IPS-NIHi7 (cell line): ENCODE data around the gene CACNA1E.

Source experiments
- DNase-seq: peaks from one replicate; pipeline ENCODE4 v3.0.0; 2012; ENCODE audit warnings: mixed read lengths; ENCODE audit errors: extremely low spot score

Gene CACNA1E

DNA sequence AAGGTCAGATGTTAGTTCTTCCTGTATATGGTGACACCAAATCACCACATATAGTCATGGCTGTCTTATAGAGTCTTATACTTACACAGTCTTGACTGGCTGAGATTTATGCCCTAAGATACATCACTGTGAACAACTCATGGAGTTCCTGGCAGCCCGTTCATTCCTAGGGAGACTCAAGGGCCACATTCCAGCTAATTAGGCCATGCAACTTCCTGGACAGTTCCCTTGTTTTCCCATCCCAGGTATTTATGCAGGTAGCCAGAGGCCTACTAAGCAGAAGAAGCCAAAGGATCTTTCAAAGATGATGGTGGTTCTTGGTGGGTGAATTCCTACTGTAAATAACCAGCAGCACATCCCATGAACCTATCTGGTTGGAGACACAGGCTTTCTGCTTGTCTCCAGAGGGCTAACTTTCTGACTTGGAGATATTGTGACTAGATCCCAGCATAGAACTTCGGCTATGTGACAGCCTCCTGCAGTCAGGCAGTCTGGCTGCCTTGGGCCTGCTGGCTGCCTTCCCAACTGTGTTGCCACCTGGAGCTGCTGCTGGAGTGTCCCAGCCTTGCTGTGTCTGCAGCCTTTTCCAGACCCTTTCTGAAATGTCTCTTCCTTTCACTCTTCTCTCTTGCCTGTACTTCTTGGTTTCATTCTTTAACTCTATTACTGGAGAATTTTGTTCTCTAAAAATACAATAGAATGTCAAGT lies 283.8 kb downstream of the CACNA1E start:
- no peak for DNase-seq

DNA sequence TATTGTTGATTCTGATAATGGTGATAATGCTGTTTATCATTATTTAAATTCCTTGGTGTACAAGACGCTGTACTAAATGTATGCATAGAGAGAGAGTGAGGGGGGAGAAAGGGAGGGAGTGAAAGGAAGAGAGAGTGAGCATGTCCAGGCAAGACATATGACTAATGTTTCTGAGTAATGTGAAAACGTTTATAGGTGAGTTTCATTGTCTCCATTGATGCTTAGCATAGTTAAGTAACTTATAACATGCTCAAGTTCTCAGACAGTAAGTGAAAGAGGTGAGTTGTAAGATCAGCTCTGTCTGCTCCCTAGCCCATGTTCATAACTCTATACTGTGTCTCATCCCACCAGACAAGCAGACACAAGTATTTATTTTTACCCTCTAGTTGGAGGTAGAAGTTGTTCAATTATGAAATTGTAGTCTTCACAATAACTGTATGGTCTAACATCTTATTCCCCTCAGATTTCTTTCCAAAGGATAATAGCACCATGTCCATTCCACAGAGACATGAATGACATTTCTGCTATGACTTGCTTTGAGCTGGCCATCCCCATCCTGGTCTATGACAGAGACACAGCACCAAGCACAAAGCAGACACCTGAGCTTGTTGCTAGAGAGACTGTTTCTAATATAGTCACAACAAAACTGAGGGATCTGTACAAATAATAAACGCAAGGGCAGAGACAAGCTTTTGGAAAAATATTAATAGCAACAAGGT lies 285.1 kb downstream of the CACNA1E start:
- no peak for DNase-seq

DNA sequence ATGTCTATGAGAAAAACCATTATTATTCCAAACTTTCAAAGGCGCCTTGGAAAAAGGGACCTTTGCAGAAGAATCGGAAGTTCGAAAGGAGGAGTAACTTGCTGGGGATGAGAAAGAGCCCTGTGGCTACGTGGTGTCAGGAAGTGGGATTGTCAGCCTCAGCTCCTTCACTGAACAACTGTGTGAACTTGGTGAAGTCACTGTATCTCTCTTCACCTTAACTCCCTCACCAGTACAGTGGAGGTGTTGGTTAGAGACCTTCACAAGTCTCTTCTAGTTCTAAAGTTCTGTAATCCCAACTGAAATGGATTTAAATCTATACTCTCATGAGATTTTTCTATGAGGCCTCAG lies 285.6 kb downstream of the CACNA1E start:
- no peak for DNase-seq

DNA sequence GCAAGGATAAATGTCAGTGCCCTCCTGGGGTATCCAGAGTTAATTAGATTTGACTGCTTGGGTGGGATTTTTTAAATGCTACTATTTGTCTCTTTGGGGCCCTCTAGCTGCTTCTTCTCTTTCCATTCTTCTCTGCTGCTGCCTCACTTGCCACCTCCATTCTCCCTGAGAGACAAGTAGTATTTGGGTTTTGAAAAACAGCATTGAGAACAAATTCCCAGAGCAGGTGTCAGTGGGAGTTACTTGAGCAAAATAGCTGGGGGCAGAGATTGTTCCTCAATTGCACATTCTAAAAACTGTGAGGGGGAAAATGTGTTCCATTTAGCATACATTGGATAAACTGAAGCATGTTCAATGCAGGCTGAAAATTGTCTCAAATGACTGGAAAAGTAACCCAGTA lies 286.5 kb downstream of the CACNA1E start:
- no peak for DNase-seq

DNA sequence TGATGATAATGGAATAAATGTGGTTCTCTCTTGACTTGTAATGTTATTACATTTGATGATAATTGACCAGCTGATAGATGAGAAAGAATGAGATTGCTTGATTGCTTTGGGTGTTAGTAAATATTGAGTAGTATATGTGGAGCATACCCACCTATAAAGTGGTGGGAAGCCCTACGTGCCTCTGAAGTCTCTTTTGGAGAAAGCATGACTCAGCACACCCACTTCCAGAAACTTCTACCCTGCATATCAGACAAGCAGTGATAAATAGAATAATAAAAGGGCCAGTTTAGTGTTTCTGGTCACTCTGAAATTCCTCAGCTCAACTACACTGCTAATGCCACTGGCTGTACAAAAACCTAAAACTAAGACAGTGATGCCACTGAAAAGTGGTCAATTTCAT lies 289.4 kb downstream of the CACNA1E start:
- DNase-seq = no peak

DNA sequence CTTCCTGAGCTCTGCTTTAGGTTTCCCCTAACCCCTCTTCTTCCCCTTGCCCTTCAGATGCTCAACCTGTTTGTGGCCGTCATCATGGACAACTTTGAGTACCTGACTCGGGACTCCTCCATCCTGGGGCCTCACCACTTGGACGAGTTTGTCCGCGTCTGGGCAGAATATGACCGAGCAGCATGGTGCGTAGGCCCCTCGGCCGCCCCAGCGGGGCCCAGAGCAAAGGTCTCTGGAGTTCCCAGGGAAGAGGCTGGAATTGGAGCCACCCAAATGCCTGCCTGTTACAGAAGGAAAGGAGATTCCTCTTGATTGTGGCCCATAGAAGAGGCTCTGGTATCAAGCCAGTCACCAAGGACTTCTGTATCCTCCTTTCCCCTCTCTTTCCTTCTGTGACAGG lies 292.7 kb downstream of the CACNA1E start:
- DNase-seq = no peak

DNA sequence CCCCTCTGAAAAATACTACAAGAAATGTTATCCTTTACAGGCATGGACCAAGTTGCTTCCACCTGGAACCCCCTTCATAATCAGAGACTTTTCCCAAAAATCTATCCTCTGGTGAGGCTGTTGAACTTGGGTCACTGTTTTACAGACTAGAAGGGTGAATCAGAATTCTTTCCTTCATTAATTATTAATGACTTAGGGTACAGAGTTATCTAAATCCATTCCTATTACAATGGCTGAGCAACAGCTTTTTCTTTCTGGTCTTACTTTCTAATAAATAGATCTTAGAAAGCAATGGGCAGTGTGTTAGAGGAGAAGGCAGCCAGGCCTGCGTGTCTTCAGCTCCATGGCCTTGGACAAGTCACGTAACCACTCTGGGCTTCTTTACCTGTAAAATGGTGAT lies 294.0 kb downstream of the CACNA1E start:
- DNase-seq = no peak

DNA sequence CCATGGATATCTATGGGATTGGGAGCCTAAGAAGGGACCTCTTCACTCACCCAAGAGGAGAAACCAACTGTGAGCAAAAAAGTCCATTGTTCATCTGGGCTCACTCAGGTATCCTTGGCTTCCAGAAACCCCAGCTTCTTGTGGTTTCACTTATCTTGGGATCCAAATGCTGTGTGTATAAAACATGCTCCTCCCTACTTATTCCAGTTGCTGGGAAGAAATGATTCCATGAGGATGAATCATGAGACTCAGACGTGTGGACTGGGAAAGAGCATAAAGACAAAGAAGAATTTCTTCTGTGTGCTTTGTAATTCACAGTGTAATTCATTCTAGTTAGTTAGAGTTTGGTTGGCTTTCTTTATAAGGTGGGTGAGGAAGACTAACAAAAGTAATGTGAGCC lies 294.5 kb downstream of the CACNA1E start:
- DNase-seq = no peak

DNA sequence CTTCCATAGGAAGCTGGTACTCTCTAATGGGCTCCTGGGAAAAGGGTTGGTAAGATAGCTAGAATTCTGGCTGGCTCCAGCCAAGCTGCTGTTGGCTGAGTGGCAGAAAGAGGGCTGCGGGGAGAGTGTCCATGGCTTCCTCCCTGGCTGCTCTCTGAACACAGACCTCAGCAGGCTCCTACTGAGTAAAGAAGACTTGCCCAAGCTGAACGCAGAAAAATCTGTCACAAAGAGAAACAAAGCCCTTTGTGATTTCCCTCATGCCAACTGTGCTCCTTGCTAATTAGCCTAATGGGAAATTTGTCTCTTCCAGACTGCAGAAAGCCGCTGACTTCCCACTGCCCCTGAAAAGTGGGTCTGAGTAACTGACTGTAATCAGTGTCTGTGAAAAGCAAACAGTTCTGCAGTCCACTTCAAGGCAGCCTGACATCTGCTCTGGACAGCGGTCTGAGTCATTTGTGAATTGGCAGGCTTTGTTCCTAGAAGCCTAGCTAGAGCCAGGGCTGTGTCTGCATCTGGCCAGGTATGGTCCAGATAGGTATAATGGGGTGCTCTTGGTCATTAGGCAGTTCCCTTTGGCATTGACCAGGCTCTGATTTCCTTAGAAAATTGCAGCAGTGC lies 295.4 kb downstream of the CACNA1E start:
- peak; percentile 23 for DNase-seq

DNA sequence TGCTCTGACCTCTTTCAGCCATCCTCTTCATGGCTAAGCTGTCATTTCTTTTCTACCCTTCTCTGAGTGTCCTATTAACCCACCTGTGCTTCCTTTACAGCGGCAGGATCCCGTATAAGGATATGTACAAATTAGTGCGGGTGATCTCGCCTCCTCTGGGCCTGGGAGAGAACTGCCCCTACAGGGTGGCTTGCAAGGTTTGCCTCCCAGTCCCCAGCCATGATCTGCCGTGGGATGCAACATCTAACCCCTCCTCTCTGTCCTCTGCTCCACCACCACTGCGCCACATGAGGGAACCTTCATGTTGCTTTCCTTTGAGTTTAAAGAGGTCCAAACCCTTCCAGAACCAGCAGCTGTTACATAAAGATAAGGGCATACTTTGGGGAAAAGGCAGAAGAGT lies 296.0 kb downstream of the CACNA1E start:
- no peak for DNase-seq

DNA sequence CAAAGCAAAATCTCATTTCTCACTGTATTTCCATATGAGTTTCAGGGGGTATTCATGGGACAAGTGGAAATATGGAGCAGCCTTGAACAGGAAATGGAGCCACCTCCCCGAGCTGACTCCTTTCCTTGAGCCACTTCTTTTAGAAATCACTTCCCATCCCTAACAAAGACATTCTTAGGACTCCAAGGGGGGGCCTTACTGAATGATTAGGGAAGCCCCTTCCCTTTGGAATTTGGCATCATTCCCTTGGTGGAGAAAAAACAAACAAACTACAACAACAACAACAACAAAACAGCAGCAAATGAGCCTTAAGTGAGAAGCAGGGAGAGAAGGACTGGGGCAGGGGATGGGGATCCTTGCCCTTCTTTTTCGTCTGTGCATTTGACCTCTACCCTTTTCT lies 299.9 kb downstream of the CACNA1E start:
- peak; percentile 41 for DNase-seq

DNA sequence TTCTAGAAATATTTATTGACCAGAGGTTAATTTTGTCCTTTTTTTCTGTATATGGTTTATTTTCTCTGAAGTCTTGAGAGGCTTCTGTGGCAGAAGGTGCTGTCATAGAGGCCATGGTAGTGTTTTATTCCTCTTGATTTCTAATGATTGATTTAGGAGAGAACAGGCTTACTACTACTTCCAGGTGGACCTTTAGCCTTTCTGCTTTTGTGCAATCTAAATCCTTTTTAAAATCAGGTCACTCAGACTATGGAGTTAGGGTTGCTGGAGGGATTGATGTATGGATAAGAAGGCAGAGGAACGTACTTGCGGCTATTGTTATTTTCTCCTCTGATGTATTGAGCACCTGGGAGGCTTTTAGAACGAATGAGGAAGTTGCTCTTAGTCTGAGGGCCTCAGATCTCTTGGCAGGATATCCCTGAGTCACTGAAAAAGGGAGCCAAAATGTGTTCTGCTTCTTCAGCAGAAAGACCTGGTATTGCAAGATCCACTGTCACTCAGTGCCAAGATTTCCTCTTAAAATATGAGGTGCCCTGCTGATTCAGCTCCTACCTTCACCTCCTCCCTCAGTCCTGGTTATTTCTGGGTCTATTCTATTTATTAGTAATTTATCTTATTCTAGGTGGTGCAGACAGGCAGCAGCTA lies 300.8 kb downstream of the CACNA1E start:
- no peak for DNase-seq

DNA sequence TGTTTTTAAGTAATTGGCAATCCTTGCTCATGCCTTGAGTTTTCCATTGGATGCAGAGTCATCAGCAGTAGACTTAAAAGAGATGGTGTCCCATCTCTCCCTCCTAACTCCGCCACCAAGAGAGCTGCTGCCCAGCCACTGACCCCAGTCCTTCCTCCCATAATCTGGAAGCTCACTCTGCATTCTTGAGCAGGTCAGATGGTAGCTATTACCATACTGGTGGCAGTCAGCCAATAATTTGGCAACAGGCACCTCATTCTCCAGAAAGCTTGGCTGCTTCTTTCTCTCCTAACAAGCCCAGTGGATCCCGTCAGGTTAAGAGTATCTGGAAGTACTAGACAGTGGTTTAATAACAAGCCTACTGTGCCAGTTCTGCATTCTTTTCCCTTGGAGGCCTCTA lies 306.1 kb downstream of the CACNA1E start:
- DNase-seq = no peak

DNA sequence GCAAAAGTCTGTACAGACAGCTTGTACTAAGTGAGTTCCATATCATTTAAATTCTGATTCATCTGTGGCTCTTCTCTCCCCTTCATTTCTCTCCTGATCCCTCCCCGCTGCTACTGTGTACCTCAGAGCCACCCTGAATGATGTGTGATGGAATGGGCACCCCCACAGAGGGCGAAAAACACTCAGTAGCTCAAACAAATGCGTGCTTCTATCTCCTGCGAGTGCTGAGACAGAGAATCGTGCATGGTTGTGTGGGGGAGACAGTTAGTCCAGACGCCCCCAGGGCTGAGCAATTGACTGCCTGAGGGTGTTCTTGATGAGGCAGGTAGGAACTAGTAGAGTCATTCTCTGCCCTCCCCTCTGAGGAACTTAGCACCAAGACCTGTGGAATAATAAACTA lies 308.4 kb downstream of the CACNA1E start:
- no peak for DNase-seq

DNA sequence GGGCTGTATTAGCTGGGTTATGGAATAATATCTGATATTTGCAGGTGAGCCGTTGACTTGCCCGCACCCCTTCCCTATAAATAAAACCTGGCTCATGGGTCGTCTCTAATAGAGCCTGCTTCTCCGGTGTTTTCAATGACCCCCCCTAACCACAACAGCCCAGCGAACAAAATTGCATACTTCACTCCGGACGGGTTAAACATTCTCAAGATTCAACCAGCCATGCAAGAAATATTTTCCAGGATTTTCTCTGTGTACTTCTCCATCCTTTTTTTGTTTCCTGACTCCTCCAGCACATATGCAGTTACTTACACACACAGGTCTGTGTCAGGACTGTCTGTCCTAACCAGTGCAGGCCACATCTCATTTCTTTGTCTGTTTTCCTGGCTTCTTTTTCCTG lies 310.5 kb downstream of the CACNA1E start:
- no peak for DNase-seq

DNA sequence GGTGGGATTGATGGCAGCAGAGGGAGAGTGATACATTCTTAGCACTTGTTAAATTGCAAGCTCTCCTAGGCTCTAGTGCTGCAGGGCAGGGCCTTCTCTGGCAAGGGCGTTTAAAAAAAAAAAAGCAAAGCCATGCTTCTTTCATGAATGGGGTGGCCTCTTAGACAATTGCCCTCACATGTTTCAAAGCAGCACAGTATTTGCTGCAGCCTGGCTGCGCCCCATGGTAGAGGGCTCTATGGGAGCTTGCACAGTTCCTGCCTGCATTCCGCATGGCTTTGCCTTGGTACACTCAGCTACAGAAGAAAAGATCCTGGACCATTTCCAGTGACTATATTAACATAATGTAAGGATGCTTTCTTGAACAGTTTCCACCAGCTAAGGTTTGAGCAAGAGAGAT lies 311.0 kb downstream of the CACNA1E start:
- DNase-seq = no peak

DNA sequence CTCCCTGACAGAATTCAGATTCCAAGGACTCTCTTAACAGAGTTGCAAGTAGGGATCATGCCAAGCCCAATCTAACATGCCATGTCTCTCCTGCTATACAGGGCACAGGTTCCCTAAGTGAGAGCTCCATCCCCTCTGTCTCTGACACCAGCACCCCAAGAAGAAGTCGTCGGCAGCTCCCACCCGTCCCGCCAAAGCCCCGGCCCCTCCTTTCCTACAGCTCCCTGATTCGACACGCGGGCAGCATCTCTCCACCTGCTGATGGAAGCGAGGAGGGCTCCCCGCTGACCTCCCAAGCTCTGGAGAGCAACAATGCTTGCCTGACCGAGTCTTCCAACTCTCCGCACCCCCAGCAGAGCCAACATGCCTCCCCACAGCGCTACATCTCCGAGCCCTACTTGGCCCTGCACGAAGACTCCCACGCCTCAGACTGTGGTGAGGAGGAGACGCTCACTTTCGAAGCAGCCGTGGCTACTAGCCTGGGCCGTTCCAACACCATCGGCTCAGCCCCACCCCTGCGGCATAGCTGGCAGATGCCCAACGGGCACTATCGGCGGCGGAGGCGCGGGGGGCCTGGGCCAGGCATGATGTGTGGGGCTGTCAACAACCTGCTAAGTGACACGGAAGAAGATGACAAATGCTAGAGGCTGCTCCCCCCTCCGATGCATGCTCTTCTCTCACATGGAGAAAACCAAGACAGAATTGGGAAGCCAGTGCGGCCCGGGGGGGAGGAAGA lies 315.0 kb downstream of the CACNA1E start:
- DNase-seq = no peak

DNA sequence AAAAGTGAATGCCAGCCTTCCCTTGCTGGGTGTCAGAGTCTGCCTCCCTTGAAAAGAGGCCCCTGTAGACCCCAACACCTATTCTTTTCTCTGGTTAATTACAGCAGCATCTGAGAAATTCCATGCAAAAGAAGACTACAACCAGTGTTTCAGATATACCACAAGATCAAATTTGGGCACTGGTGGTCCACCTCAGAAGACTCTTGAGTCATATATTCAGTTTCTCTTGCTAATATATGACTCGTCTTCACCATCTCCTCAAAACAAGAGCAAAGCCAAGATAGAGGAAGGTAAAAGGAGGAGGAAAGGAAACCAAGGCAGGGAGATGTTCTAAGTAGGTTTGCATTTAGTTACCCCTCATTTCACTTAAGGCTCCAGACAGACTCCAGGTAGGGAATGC lies 318.3 kb downstream of the CACNA1E start:
- no peak for DNase-seq

DNA sequence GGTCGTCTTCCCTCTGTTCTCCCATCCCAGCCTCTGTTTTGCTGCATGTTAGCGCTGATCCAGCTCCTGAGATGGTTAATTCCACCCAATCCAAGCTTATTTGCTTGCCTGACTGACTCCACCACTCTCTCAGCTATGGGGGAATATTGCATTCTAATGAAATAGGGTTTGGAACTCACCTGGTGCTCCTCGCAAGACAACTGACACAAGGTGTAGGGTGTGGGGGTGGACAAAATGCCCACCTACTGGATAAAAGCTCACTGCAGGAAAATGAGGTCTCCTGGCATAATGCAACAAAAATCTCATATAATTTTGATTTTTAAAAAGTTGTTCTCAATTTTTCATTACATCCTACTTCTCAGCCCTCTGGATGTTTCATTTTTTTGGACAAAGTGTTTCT lies 319.1 kb downstream of the CACNA1E start:
- DNase-seq = no peak

DNA sequence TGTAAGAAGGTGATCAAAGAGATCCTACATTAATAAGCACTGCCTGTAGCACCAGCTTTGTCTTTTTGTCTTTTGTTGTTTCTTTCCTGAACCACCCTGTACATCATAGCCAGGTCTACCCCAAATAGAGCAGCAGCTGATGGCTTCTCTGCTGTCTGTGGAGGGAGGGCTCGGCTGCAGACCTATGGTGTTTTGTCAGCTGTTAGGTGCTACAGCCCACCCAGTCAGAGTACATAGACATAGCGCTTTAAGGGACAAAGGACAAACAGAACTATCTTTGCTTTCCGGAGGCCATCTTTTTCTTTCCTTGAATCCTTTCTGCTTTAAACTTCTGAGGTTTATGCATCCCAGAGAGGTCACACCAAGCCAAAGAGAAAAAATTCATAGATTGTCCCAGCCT lies 320.1 kb downstream of the CACNA1E start:
- no peak for DNase-seq

DNA sequence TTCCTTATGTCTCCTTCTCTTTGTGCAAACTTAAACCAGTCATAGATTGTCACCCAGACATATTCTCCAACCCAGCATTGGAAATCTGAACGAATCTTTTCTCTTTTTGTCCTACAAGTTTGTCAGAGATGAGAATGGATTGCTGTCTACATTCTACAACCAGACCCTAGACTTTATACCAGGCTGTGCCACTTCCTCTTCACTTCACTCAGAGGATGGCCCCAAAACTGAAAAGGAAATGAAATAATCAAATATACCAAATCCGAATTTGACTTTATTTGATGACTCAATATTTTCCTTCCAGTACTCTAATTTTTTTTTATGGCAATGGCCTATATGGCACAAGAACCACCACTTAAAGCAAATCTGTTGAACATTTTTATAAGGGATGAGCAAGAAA lies 321.7 kb downstream of the CACNA1E start:
- DNase-seq = no peak

DNA sequence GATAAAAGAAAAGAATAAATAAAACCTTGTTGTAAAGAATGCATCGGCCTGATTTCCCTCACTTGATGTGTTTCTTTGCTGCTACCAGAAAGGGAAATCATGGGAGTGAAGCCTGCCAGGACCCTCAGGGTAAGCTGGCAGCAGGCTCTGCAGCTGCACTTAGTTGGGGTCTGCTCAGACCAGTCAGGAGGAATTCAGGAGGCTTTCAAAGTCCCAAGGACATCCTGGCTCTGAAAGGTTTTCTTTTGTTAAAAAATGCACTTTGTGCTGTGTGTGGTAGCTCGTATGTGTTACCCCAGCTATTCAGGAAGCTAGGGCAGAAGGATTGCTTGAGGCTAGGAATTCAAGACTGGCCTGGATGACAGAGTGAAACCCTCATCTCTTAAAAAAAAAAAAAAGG lies 323.4 kb downstream of the CACNA1E start:
- no peak for DNase-seq
